ENCODE measurements around the gene RAP1GAP2.
"Not testable (repeated sequence)": the region's sequence is repeated elsewhere in the genome, so short reads cannot be mapped to it uniquely, and the experiment has no call there.

The RAP1GAP2 gene

DNA sequence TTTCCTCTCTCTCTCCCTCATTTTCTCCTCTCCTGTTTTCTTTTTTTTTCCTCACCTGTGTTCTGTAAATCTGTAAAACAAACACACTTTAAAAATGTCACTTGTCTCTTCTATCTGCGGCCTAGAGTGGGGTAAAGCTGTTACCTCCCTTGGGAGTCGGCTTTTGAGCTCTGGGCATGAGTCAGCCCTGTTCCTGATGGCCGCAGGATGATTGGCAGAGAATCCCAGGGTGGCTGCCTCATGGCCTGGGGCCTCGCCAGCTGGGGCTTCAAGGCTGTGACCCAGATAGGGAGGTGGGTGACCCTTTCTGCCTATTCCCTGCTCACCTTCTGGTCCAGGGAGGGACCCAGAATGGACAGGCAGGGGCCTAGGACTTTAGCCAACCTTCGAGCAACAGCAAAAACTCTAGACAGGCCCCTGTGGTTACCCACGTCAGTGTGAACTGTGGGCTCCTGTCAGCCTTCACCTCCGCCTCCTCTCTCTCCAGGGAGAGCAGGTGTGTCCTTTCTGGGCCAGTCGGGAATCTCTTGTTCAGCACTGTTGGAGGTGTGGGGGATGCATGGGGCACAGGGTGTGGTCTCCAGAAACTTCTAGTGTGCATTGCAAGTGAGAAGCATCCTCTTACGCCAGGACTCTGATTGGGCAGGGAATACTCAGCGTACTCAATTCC, 87.4 kb downstream of the RAP1GAP2 start:
- DNase-seq (ENCODE audit: low spot score) = no peak

DNA sequence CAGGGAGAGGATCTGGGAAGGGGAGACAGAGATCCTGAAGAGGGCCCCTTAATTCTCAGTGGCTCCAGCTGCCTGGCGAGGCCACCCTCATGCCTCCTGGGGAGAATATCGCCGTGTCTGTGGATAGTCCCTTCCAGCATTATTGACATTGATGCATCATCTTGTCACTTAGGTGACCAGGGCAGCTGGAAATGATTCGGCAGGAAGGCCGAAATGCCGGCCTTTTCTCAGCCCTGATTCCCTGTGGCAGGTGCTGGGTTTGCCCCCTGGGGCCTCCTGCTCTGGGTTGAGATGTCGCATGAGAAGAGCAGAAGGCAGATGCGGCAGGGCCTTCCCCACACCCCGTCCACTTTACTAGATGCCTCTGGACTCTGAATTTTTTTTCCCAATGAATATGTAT, 89.5 kb downstream of the RAP1GAP2 start:
- DNase-seq (ENCODE audit: low spot score) = no peak

DNA sequence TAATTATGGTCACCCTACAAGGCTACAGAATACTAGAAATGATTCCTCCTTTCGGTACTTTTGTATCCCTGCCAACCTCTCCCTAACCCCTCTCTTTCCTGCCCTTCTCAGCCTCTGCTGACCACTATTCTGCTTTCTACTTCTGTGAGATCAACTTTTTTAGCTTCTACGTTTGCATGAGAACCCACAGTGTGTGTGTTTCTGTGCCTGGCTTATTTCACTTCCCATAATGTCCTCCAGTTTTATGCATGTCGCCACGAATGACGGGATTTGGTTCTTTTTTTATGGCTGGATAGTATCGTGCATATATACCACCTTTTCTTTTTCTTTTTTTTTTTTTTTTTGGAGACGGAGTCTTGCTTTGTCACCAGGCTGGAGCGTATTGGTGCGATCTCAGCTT, 92.1 kb downstream of the RAP1GAP2 start:
- DNase-seq (ENCODE audit: low spot score) = peak; percentile 17

DNA sequence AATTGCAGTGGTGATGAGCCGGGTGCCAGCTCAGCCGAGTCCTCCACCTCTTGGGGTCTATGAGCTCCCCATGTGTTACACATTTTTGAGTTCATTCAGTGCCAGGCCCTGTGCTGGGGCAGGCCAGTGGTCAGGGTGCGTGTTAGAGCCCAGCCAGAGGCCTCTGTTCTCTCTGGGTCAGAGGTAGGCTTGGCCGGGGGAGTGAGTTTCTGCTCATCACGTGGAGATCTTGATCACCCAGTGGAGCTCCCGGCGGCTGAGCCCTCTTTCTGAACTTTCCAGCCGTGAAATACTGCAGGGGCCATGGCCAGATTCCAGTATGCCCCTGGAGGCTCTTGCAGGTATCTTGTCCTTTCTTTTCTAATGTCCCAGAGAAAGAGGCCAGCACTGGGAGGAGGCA, 93.0 kb downstream of the RAP1GAP2 start:
- no peak for DNase-seq (ENCODE audit: low spot score)

DNA sequence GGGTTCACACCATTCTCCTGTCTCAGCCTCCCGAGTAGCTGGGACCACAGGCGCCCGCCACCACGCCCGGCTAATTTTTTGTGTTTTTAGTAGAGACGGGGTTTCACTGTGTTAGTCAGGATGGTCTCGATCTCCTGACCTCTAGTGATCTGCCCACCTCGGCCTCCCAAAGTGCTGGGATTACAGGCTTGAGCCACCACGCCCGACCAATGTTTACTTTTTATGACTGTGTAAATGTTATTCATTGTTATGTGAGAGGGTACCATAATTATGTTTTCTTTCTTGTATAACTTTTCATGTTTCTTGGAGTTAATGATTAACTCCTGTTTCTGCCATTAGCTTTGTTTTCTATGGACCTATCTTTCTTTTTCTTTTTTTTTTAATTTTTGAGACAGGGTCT, 94.5 kb downstream of the RAP1GAP2 start:
- DNase-seq (ENCODE audit: low spot score) = not testable (repeated sequence)

DNA sequence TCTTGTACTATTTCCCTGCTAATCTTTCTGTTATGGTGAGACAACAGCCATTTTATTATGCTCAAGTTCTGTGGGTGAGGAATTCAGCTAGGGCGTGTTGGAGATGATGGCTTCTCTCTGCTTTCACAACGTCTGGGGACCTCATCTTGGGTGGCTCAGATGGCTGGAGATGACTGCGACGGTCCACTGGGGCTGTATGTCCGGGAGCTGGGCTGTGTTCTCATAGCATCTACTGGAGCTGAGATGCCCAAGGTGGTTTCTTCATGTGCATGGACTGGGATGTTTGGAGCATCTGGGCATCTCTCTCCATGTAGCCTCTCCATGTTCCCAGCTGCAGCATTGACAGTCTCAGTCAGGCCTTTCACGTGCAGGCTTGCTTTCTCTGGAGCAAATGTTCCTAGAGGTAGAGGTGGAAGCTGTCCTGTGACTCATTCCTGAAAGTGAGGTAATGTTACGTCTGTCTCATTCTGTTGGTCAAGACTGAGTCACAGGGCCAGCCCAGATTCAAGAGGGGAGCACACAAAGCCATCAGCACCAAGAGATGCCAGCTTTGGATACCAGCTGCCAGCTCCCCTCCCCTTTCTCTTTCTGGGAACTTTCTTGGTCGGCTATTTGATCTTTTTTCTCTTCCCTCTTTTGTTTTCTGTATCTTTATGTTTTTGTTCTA, 96.2 kb downstream of the RAP1GAP2 start:
- no peak for DNase-seq (ENCODE audit: low spot score)

DNA sequence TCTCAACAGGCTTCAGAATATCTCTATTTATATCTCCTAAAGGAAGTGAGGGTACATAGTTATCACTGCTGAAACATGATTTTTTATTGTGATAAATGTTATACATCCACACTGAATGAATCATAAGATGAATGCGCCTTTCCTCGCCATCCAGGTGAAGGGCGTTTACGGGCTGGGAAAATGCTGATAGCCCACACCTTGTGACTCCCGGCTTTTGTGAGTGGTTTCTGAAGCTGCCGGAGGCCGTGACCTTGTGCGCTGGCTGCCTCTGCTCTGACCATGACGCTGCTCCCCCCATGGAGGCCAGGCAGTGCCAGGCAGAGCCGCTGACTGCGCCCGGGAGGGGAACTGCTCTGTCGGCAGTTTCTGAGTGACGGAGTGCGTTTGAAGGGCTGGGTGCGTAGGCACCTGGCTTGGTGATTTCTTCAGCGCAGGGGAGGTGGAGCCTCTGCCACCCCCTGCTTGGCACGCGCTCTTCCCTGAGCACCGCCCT, 97.2 kb downstream of the RAP1GAP2 start:
- no peak for DNase-seq (ENCODE audit: low spot score)

DNA sequence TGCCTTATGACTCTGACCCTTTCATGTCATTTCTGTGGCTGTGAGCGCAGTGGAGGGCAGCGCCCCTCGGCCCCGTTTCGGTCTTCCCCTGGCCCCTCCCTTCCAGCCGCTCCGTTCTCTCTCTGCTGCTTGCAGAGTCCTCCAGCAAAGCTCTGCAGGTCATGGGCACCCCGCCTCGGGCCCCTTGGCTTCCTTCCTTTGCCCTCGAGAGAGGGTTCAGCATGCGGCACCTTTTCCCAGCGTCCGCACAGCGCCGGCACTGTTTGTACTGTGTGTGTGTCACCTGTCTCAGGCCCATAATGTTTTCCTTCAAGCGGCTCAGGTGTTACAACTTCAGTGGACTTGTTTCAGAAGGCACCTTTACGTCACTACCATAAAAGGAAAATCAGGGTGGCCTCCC, 98.5 kb downstream of the RAP1GAP2 start:
- DNase-seq (ENCODE audit: low spot score) = no peak

DNA sequence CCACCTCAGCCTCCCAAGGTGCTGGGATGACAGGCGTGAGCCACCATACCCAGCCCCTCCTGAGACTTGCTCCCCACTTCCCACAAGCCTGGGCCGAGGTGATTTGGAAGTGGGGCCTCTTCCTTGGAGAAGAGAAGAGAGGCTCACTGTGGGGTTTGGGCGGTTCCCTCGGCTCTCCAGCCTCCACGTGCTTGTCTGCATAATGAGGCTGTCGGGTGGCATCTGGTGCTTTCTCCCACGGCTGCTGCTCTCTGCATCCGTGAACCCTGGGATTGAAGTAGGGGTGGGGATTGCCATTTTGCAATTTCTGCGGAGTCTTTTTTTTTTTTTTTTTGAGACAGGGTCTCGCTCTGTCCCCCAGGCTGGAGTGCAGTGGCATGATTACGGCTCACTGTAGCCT, 101.4 kb downstream of the RAP1GAP2 start:
- no peak for DNase-seq (ENCODE audit: low spot score)

DNA sequence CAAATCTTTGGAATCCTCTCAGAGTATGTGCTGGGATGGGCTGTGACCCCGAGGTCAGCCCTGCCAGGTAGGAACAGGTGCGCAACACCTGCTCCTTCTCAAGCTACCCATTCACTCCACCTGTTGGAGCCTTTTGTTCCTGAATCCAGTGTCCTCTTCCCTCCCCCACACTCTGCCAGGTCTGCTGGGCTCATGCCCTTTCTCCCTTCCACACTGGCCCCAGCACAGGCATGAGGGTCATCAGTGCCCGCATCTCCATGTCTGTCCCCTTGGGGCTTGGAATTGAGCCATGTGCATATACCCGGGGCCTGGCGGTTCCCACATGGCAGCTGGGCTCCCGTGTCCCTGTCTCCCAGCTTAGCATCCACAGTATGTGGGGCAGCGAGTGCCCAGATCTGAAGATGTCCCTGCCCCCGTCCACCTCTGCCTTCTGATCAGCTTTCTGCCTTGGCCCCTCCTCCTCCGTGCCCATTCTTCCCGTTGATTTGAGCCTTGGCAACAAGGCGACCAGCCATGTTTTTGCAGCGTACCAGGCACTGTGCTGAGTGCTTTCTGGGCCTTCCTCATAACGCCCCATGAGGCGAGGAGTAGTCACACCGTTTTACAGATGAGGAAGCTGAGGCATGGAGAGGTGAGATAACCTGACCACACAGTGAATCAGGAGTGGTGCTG, 102.2 kb downstream of the RAP1GAP2 start:
- DNase-seq (ENCODE audit: low spot score) = no peak

DNA sequence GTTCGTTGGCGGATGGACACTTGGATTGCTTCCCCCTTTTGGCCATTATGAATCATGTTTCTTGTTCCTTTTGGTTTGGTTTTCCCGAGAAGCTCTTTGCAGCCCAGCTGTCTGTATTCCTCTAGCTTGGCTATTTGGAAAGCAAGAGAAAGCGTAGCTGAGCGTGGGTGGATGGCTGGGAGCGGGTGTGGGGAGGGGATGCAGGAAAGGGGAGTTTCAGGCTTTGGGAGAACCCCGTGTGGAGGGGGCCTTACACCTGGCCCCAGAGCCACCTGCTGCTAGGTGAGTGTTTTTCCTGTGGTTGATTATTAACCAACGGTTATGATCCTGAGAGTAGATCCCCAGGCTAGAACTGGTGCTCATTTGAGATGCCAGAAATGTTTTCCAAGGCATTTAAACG, 103.7 kb downstream of the RAP1GAP2 start:
- DNase-seq (ENCODE audit: low spot score) = no peak

DNA sequence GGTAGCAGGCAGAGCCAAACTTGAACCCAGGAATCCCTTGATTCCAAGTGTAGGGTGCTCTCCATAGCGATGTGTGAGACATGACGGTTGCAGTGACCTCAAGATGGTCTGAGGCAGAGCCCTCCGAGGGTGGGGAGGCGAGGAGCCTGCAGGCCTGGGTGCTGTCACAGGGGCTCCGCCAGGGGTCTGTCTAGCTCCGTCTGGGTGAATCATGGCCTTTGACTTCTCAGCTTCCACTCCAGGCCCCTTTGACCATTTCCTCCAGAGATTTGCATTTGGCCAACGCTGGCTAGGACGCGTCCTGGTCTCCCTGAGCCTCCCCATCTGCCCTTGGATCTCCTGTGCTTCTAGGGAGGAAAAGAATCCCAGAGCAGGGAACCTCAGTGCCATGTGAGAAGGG, 104.6 kb downstream of the RAP1GAP2 start:
- no peak for DNase-seq (ENCODE audit: low spot score)

DNA sequence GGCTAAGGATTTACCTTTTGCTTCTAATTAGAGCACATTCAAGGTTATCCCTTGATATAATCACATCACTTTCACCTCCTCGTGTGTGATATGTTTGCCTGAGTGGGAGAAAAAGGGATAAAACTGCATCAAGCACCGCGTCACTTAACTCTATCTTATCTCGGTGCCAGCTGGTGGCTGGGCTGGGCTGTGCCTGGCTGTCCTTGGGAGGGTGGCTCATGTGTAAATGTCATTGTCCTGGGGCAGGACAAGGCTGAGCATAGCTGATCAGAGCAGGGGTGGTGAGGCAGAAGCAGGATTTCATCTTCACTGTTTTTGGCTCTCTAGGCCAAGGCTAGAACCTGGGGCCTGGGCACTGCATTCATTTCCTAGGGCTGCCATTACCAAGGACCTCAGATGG, 105.3 kb downstream of the RAP1GAP2 start:
- no peak for DNase-seq (ENCODE audit: low spot score)

DNA sequence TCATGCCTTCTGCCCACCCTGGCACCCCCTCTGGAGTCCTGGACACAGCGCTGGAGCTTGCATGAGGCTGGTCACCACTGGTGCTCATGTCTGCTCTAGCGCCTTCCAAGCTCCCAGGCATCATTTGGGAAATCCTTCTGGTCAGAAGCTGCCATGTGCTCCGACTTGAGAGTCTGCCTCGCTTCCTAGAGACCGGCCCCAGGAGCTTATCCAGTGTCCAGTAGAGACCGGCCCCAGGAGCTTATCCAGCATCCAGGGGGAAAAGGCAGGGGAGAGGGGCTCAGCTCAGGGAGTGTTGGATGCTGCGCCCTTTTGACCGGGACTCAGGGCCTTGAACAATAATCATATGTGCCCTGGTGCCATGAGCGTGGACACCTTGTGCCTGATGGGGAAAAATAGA, 106.3 kb downstream of the RAP1GAP2 start:
- no peak for DNase-seq (ENCODE audit: low spot score)

DNA sequence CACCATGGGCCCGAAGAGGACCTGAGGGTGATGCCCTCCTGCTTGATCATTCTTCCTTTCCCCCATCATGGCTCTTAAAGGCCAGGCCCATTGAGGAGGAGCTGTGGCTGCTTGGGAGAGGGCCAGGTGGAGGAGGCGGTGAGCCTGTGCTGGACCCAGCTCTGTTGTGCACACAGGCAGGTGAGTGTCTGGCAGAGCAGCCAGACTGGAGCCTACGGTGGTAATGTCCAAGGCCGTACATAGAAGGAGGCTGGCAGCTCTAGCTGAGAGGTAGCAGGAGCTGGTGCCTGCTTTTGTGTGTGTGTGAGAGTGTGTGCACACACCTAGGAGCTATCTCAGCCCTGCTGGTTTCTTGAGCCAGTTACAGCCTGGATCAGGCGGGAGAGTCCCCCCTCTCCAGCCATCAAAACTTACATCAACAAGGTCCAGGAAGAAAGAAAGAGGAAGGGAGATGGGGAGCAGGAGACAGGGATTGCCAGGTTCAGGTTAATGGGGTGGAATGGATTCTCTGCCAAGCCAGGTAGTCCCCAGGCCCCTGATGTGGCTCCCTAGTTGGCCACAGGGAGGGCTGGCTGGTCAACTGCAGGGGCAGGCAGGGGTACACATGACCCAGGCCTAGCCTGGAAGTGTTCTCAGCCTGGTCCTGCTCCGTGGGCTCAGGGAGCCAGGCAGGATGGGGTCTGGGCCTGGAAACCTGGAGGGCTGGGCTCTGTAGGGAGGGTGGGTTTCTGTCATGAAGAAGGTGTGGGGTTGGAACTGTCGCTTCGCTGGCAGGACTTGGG, 107.1 kb downstream of the RAP1GAP2 start:
- DNase-seq (ENCODE audit: low spot score) = no peak

DNA sequence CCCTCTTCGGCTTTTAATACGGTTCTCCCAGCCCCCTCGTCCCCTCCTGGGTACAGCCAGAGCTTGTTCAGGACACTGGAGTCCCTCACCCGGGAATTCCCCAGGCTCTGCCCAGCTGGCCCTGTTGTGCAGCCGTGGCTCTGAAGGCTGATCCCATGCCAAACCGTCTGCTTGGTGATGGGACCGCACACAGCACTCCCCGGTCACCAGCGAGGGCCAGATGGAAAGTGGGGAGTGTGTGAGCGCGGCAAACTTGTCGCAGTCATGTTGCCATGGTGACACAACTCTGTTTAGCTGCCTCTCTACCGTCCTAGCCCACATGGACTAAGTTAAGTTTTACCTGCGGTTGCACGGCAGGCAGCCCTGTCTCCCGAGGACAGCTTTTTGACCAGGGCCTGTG, 107.9 kb downstream of the RAP1GAP2 start:
- peak; percentile 85 for DNase-seq (ENCODE audit: low spot score)

DNA sequence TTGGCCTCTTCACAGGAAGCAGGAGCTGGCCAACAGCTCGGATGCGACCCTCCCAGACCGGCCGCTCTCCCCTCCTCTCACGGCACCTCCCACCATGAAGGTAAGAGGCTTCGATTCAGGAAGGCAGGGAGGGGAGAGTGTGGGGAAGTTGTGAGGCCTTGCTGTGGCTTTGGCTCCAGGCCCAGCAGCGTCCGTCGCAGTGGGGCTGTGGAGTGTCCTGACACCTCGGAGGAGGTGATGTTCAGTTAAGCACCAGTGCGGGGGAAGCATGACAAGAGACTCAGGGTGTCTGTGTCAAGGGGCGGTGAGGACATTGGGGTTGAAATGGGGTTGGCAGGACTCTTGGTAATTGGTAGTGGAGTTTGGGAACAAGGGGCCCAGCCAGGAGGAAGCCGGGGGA, 109.0 kb downstream of the RAP1GAP2 start:
- DNase-seq (ENCODE audit: low spot score) = no peak

DNA sequence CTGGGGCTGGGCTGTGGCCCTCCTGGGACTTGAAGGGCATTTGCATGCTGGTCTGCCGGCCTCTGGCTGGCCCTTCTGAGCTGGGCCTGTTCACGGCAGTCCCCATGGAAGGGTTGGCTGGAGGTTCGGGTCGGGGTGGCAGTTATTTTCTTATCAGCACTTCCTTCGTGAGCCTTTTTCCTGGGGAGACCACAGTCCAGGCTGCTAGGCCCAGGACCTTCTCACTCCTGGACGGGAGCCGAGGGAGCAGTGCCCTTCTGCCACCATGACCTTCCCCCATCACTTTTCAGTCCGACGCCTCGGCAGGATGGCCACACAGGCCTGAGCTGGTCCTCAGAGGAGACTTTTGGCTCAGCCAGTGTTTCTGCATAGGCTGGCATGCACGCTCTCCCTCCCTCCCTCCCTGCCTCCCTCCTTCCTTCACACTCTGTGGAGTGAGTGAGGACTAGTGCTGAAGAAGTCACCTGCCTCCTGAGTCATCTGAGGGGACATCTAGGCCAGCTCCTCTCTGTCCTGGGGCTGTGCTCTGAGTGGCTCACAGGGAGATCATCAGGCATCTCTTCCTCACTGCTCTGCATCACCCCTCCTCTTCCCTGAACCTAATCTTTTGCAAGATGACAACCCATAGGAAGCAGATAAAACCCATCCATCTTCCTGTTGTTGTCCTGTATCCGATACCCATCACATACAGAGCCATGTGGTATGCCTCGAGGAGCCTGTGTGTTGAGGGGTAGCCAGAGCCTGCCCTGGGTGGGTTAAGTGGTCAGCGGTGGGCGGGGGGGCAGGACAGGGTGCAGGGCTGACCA, 109.7 kb downstream of the RAP1GAP2 start:
- no peak for DNase-seq (ENCODE audit: low spot score)

DNA sequence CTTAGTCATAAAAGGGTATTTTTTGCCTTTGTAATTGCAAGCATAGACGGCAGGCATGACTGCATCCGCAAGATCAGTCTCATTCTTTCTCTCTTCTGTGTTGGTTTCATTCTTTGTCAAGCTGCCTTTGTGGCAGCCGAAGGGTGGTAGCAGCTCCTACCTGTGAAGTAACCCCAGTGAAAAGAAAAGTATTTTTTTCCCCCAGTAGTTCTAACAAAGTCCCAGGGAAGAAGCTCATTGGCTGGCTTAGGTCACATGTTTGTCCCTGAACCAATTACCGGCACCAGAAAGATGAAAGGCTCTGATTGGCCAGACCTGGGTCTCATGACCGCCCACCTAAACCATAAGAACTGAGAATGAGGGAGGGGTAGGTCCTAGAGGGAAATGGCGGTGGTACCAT, 110.7 kb downstream of the RAP1GAP2 start:
- DNase-seq (ENCODE audit: low spot score) = no peak

DNA sequence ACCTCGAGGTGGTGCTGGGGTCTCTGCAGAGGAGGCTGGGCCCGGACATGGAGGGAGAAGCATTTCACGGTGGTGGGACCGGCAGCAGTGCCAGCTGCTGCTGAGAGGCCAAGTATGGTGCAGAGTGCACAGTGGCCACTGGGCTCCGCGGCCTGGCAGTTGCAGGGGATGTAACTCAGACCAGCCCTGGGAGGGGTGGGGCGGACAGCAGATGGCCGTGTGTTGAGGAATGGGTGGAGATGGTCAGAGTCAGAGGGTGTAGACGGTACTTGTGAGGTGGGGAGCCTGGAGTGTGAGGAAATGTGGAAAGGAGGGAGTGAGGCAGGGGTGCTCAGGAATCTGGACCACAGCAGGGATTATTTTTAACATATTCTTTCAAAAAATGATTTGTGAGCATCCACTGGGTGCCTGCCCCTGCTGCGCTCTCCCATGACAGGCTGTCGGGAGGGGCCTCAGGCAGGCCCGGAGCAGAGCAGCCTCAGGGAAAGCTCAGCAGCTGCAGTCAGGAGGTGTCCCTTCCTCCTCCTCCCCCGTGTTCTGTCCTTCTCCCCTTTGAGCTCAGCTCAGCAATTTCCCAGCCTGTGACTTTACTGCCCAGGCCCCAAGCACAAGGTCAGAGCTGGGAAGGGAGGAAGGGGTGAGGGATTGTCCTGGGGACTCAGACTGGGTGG, 113.1 kb downstream of the RAP1GAP2 start:
- DNase-seq (ENCODE audit: low spot score) = no peak

DNA sequence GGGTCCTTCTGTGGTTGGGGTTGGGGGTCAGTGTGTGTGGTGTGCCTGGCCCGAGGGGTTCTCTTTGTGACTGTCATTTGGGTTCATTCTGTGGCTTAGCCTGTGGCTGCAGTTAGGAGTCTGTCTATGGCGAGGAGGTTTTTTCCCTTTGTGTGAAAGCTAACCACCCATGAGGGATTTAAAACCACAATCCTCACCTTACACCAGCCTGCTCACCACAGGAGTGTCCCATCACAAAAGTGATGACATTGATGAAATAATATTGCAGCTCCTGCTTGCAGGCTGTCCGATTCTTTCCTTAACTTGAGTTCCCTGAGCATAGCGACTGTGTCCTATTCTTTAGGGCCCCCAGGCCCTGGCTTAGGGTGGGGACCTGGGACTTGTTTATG, 113.6 kb downstream of the RAP1GAP2 start:
- DNase-seq (ENCODE audit: low spot score) = no peak
